Measurements from ENCODE around the gene SLC25A26.

GRCh38 chr3:66386011-66386924 lies 165.5 kb downstream of the SLC25A26 start:
- TF ChIP-seq CTCF (IDR thresholded peaks at IDR 0.05) (no peak), EP300 (IDR thresholded peaks at IDR 0.05) (no peak)

Measured in sigmoid colon (tissue), 4 donors.